Activated T-helper 1 cell treated with anti-CD3 and anti-CD28 coated beads, Interleukin-2, amount 50 U/mL, for 16 hours (primary cell): ENCODE measurements around the gene RBM19.

ENCODE experiments used
- DNase-seq, 2 donors: peaks; one replicate each; pipeline ENCODE4 v3.0.0-alpha.2; 2020; ENCODE audit warnings: low read depth in 1 of 2, low spot score in 1 of 2

Gene RBM19

DNA sequence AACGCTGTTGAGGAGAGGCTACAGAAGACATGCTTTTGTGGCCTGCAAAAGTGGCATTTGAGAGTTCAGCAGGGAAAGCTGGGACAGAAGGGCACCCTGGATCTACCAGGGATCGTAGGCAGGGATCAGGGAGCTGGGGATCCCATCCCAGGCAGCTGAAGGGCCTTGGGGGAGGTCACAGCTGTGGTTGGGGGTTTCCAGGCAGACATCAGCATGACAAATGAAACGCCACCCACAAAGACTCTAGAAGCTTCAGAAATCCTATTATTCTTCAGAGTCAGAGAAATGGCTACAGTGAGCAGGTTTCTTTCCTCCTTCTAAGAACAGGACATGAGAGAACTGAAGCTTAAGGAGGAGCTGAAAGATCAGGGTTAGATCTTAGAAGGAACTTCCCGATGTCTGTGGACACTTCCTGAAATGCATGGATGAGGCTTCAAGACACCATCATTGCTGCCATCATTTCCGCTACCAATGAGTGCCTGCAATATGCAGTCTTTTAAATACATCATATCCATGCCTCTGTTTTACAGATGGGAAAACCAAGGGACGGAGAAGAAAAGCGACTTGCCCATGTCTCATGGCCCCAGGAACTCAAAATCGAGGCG, 104.3 kb downstream of the RBM19 start:
- no peak for DNase-seq

GRCh38 chr12:113860950-113861349, 105.2 kb downstream of the RBM19 start:
- no peak for DNase-seq

GRCh38 chr12:113860059-113860820, 105.9 kb downstream of the RBM19 start:
- DNase-seq: no peak

DNA sequence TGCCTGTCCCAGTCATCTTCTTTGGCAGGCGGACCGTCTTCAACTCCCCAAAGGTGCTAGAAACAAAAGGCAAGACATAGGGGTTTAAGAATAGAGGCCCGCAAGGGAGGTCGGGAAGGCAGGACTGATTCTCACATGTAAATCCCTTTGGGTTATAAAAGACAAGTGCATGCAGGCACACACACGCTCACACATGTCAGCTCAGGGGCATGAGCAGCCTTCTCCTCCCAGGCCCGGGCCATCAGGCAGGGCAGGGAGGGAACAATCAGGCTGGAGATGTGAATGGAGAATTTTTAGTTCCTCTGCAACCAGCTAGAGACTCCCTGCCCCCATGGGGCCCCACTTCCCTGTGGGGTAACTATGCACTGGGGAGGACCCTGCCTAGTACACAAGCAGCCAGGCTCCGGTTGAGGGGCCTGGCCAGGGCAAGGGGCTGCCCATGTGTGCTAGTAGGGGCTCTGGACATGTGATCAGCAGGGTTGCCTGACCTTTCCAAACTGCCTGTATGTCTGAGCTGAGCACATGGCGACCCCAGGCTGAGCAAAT, 107.2 kb downstream of the RBM19 start:
- DNase-seq: no peak

DNA sequence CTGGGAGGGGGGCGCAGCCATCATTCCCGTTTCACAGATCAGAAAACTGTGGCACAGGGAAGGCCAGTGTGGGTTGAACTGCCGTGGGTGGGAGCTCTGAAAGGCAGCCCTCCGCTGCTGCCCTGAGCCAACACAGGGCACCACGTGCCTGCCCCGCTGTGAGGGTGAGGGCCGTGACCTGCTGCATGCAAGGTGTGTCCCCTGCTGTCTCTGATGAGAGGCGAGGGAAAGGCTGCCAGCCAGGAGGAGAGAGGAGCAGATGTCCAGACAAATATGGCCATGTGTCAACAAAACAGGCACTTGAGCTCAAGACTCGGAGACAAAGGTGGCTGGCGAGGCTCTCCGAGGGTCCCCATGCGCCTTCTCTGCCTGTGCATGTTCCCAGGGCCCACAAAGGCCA, 108.8 kb downstream of the RBM19 start:
- DNase-seq: no peak

DNA sequence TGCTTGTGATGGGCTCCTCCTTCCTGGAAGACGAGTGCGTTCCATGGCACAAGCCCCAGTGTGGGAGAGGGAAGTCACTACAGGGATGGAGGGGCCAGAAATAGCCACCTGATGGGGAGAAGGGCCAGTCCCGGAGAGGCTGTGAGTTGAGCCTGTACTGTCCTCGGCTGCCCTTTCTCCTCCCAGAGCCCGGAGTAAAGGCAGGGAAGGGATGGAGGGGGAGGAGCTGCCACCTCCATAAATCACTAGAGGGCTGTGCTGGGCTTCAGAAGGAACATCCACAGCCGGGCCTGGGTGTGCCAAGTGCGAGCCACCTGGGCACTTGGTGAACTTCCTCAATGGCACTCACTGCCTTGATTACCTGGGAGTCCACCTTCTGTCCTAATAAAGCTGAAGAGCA, 110.1 kb downstream of the RBM19 start:
- no peak for DNase-seq

DNA sequence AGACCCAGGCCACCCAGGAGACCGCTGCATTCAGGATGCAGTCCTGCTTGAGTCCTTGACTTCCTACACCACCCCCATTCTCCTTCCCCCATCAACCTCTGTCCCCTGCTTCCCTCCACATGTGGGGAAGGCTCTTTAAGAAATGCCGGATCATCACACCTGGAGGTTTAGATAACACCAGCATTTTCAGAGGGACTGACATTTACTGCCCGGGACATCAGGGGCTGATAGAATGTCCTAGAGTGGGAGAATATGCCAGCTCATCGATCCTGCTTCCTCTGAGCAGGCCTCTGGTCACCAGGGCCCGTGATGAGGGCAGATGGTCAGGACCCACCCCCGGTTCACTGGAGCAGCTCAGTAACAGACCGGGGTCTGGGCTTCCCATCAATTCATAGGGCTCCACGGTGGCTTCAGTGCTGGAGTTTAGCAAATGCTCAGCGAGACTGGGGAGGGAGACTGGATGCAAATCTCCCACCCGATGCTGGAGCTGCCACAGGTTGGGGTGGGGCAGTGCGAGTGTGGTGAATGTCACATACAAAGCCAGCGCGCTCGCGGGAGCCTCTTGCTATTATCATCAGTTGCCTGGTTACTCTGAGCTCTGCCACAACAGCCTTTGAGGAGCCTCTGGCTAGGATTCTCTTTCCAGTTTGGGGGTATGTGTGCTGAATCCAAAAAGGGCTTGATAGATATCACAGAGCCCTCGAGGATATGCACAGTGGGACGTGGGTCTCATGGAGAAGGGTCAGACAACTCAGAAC, 111.6 kb downstream of the RBM19 start:
- DNase-seq: no peak

- DNase-seq: no peak
Observed at GRCh38 chr12:113853491-113853890, 112.6 kb downstream of the RBM19 start.

DNA sequence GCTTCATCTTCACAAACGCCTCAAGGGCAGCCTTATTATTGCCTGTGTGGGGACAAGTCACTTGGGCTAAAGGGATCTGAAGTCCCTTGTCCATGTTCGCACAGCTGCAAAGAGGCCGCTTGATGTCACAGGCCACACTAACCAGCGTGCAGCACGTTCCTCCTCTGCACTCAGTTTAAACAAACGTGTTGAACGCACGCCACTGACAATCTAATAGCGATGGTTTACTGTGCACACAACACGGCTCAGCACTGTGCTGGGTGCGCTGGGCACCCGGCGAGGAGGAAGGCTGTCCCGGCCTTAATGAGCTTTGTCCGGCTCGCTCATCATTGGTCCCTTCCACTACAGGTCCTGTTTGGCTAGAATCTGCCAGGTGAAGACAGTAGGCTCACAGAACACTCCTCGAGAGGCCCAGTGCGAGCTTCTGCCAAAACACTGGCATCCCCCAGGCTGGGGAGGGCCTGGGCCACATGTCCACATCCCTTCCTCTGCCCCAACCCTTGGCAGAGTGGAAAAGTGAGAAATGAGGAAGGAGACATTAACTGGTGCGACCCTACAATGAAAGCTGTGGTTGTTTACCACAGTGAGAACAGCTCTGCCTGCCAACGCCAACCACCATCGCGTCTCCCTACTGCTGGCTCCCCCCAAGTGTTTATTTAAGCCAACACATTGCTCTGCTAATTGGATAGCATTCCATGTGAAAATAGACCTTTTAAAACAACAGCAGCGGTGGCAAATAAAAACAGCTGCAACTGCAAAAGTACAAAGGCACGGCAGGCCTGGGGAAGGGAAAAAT, 113.2 kb downstream of the RBM19 start:
- DNase-seq: no peak

GRCh38 chr12:113852264-113852663, 113.9 kb downstream of the RBM19 start:
- DNase-seq: no peak

- DNase-seq: no peak
Observed at GRCh38 chr12:113850309-113851056, 115.6 kb downstream of the RBM19 start.

DNA sequence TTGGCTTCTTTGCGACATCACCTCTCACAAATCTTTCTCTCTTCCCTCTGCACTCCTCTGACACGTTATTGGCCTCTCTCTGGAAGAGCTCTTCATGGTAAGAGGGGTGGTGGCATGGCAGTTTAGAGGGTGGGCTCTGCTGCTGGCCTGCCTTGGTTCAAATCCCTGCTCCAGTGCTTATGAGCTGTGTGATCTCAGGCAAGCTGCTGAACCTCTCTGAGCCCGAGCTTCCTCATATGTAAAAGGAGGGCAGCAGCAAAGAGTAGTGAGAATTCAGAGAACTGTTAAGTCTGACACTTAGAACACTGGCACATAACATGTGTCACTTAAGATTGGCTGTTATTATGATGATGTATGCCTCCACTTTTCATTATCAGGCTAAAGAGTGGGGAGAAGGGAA, 118.3 kb downstream of the RBM19 start:
- DNase-seq: no peak

DNA sequence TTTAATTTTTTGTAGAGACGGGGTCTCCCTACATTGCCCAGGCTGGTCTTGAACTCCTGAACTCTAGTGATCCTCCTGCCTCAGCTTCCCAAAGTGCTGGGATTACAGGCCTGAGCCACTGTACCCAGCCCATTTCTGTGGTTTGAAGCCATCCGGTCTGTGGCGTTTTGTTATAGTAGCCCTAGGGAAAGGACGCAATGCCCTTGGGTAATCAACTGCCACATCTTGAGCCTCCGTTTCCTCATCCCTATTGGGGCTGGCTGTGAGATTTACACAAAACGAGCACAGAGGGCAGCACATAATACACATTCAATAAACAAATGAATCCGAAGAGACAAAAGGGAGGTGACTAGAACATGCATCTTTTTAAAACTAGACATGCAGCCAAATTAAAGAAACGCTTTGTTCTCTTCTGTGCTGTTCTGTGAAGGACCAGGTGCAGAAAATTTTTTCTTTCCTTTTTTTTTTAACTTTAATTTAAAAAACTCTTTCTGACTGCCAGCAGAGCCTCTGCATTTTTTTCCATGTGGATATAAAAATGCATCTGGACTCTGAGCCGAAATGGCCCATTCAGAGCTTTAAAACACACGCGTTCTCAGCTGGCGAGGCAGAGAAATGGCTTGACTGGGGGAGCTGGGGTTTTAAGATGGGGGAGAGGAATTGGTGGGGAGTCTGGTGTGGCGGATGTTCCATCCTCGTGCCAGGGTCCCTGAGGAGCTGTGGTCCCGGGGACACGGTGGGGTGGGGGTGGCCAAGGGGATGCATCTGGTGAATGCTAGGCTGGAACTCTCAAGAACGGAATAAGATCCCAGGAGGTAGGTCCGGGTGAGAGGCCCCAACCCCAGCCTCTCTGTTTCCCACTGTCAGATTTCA, 119.0 kb downstream of the RBM19 start:
- no peak for DNase-seq

DNA sequence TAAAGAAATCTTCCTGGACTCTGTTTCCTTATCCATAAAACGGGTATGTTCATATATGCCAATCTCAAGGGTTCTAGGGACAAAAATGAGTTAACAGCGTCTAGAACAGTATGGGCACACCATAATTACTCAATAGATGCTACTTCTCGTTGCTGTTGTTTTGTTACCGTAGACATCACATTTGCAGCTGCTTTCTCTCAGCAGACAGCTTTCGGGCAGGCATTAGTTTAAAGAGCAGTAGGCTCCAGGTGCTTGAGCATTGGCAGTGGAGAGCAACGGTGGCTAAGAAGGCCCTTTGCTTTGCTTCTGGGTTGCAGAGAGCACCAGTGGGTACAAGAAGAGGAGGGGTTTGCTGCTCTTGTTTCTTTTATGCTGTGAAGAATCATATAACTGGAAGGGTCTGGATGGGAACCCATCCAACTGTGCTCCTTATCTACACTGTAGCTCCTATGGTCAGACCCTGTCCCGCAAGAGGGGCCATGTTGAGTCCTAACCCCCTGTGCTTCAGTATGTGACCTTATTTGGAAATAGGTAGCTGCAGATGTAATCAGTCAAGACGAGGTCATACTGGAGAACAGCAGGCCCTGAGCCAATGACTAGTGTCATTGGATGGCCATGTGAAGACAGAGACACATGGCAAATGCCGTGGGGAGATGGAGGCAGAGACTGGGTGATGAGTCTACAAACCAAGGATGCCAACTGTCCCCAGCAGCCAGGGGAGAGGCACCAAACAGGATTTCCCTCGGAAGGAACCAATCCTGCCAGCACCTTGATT, 120.0 kb downstream of the RBM19 start:
- no peak for DNase-seq

DNA sequence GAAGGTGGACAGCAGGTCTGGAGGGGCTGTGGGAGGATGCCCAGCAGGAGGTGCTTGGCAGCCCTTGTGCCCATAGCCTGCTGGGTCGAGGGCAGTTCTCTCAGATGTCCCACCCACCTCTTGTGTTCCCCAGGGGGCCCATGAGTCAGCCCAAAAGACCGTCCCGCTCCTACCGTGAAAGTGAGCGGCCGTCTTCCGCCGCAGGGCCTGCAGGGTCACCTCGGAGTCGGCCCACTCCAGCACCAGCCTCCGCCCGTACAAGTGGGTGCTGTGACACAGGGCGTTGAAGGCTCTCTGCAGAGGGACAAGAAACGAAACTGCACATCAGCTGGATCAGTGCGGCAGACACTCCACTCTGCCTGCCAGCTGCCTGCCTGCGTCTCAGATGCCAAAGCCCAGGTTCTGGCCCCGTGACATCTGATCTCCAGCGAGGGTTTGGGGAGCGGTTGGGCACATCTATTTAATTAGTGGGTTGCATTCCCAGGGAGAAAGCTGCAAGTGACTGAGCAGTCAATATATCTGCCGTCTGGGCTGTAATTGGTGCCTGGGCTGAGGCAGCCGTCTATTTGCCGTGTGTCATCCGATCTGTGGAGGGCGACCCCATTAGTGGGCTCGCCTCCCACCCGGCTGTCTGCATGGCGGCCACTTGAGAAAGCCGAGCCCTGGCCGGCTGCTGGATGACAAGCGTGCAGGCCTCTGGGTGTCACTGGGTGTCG, 121.5 kb downstream of the RBM19 start:
- no peak for DNase-seq

- no peak for DNase-seq
Observed at GRCh38 chr12:113842699-113843098, 123.4 kb downstream of the RBM19 start.

GRCh38 chr12:113841786-113842185, 124.3 kb downstream of the RBM19 start:
- DNase-seq: no peak

DNA sequence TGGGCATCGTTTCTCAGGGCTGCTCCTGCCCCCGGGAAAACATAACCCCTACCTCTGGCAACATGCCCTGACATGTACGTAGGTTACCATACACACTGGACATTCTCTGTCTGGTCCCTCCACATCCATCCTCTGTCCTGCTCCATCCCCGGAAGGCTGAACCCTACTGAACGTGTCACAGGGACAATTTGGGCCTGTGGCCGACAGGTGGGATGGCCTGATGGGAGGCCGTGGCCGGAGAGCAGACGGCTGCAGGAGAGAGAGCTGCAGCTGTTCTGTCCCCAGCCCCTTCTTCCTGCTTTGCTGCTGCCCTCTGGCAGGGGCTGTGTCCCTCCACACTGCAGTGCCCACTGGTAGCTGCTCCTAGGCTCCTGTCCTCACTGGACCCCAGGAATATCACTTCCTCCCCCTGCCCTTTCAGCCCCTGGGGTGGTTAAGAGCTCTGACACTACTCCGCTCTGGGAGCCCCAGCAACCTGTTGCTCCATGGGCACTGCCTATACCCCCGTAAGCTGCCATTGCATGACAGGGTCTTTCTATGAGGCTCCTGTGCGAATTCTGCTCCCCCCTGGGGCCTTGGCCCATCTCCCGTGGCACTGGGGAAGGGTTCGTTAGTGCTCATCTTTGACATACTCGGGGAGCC, 125.6 kb downstream of the RBM19 start:
- no peak for DNase-seq
